Erythroblast (primary cell): ENCODE measurements around the gene GNAI2.

Source experiments
- GATA1 ChIP-seq: IDR thresholded peaks from 2 replicates; pipeline ENCODE4 v1.6.1; 2011; ENCODE audit warnings: low read depth, mild to moderate bottlenecking, control low read depth, low read length, moderate library complexity
- POLR2A ChIP-seq: IDR thresholded peaks from 2 replicates; pipeline ENCODE4 v1.6.1; 2011; ENCODE audit warnings: mild to moderate bottlenecking, low read length

- TF ChIP-seq POLR2A (no peak), GATA1 (no peak)
These were observed 42.7 kb upstream of the GNAI2 start for GRCh38 chr3:50193286-50193685.
